ENCODE results near the gene ADAMTSL3.

ADAMTSL3 gene

DNA sequence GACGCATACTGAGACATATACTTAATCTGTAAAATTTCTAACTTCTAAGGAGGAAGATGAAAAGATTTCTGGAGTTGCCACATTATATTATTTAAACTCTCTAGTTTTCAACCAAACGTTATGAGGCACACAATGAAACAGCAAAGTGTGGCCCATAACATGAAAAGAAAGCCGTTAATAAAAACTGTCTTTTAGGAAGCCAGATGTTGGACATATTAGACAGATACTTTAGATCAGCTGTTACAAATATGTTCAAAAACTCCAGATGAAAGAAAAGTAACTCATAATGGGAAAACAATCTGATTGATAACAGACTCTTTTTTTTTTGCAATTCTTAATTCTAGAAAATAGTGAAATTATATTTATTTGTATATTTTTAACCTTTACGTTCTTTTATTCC lies 34.3 kb downstream of the ADAMTSL3 start:
- DNase-seq (ENCODE audit: low spot score) = no peak
- in situ Hi-C loops (cut with MboI; ENCODE audit: low sequenced_read_pairs, unreplicated experiment) = no loop called here
- TF ChIP-seq, protein P1, sequence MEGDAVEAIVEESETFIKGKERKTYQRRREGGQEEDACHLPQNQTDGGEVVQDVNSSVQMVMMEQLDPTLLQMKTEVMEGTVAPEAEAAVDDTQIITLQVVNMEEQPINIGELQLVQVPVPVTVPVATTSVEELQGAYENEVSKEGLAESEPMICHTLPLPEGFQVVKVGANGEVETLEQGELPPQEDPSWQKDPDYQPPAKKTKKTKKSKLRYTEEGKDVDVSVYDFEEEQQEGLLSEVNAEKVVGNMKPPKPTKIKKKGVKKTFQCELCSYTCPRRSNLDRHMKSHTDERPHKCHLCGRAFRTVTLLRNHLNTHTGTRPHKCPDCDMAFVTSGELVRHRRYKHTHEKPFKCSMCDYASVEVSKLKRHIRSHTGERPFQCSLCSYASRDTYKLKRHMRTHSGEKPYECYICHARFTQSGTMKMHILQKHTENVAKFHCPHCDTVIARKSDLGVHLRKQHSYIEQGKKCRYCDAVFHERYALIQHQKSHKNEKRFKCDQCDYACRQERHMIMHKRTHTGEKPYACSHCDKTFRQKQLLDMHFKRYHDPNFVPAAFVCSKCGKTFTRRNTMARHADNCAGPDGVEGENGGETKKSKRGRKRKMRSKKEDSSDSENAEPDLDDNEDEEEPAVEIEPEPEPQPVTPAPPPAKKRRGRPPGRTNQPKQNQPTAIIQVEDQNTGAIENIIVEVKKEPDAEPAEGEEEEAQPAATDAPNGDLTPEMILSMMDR (IDR thresholded peaks at IDR 0.05; ENCODE audit: borderline replicate concordance, control extremely low read depth, extremely low read depth, insufficient read depth, missing control alignments) = no peak

DNA sequence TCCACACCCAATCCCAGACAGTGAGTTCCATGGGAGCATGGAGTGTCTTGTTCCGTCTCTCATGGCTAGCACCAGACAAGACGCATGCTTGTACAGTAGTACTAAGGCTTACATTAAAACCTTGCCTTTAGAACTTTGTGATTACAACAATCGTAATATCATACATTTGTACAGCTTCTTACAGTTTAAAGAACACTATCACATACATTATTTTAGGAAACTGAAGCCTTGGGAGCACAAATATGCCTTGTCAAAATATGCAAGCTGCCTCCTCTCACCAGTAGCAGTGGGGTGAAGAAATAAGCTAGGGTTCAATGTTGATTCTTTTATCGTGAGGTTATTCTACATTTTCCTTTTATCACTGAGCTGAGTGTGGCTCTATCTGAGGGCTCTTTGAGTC lies 36.8 kb downstream of the ADAMTSL3 start:
- in situ Hi-C loops (cut with MboI; ENCODE audit: low sequenced_read_pairs, unreplicated experiment) = no loop called here
- TF ChIP-seq, protein P1 (IDR thresholded peaks at IDR 0.05; ENCODE audit: borderline replicate concordance, control extremely low read depth, extremely low read depth, insufficient read depth, missing control alignments) = no peak
- no peak for DNase-seq (ENCODE audit: low spot score)

DNA sequence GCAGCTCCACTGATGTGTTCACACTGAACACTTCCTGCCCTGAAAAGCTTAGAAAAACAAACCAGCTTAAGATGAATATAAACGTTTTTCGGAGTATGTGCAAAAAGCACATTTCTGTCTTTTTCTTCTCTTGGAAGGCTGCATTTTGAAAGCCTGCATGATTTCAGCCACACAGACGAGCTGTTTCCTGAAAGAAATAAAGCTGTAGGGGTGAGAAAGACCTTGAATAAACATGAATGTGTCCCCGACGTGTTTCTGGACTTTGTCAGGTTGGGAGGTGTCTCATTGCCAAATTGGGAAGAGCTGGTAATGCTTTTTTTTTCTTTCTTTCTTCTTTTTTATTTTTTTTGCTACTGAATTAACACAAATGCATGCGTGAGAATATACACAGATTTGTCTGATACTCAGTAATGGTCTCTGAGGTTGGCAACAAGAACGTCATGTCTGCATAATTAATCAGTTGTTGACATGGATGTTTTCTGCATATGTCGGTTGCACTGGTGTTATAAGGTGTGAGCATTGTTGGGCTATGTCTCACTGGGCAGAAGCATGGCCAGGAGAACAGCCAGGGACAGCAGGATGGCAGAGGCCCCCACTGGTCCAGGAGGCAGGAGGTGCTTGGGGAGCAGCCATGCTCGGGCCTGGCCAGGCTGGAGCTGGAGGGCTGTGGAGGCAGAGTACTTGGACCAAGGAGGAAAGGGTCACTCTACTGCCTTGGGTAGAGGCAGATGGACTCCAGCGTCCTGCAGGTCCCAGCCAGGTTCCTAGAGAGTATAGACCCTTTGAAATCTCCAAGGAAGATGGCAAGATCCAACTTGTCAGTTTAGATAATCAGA lies 39.0 kb downstream of the ADAMTSL3 start:
- no peak for DNase-seq (ENCODE audit: low spot score)

DNA sequence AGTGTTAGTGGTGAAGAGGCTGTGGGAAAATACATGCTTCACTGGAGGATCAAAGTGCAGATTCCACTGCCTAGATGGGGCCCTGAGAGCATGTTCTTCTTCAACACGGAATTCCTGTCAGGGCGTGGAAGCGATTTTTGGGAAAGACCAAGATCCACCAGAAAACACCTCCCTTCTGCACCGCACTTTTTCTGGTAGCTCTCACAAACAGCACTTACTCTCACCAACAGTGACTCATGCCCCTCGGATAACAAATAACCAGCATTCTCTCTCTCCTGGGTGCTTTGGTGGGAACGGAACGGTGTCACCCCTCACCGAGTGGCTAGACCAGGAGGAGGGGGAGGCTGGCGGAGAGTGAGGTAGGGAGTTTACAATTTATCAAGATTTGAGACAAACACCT lies 40.1 kb downstream of the ADAMTSL3 start:
- in situ Hi-C loops (cut with MboI; ENCODE audit: low sequenced_read_pairs, unreplicated experiment) = no loop called here
- DNase-seq (ENCODE audit: low spot score) = no peak
- TF ChIP-seq, protein P1 (IDR thresholded peaks at IDR 0.05; ENCODE audit: borderline replicate concordance, control extremely low read depth, extremely low read depth, insufficient read depth, missing control alignments) = no peak

More for the DNA sequence above, 39.0 kb downstream of the ADAMTSL3 start:
- in situ Hi-C loops (cut with MboI; ENCODE audit: low sequenced_read_pairs, unreplicated experiment) = no loop called here
- TF ChIP-seq, protein P1 (IDR thresholded peaks at IDR 0.05; ENCODE audit: borderline replicate concordance, control extremely low read depth, extremely low read depth, insufficient read depth, missing control alignments) = no peak

DNA sequence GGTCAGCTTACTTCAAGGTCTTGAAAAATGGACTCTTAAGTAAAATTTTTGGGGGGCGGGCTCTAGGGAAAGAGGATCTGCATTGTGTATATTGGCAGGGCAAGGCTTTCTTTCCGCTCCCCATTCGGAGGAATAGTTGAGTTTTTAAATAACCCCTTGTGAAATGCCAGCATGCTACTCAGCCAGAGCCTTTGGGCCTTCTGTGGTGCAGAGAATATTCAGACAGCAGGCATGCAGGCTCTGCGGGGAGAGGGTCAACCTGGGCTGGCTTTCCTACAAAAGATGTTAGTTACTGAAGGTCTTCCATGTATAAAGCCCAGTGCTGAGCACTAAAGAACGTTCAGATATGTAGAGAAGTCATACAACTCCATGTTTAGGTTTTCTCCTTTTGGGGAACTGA lies 40.6 kb downstream of the ADAMTSL3 start:
- TF ChIP-seq, protein P1 (IDR thresholded peaks at IDR 0.05; ENCODE audit: borderline replicate concordance, control extremely low read depth, extremely low read depth, insufficient read depth, missing control alignments) = no peak
- in situ Hi-C loops (cut with MboI; ENCODE audit: low sequenced_read_pairs, unreplicated experiment) = no loop called here
- no peak for DNase-seq (ENCODE audit: low spot score)

DNA sequence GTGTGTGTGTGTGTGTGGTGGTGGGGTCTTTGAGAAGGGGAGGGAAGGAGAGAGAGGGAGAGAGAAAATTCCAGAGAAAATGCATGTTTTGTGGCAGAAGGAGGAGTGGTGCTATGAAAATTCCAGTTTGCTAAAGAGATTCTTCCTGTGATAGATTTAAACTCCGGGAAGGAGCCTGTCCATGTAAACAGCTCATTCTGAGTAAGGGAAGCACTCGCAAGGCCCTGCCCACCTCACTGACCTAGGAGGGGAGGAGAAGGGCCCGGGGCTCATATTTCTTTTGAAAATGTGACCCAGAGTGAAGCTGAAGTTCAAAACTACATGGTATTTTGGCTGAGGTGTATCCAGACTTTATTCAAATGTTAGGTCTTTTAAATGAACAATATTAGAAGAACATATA lies 41.3 kb downstream of the ADAMTSL3 start:
- TF ChIP-seq, protein P1 (IDR thresholded peaks at IDR 0.05; ENCODE audit: borderline replicate concordance, control extremely low read depth, extremely low read depth, insufficient read depth, missing control alignments) = no peak
- no peak for DNase-seq (ENCODE audit: low spot score)
- in situ Hi-C loops (cut with MboI; ENCODE audit: low sequenced_read_pairs, unreplicated experiment) = no loop called here

Data from GM13976 (cell line).